HG02678 (cell line): ENCODE data around the gene SRSF5.
"Not testable (repeated sequence)": the region's sequence is repeated elsewhere in the genome, so short reads cannot be mapped to it uniquely, and the experiment has no call there.

ENCODE experiments used
- ATAC-seq: cut with Tn5 transposase; IDR thresholded peaks from one replicate; pipeline ENCODE4 v1.9.1; 2021; ENCODE audit warnings: mild to moderate bottlenecking, moderate library complexity; ENCODE audit not compliant: unreplicated experiment

Gene SRSF5

GRCh38 chr14:69766984-69767368 is at the start of gene SRSF5:
SRSF5 (plus strand) TSS chr14:69767142; CDS start chr14:69768157, 1,015 bp downstream.
- peak; percentile 73 for ATAC-seq

- ATAC-seq, result not testable (repeated sequence)
These were observed 48.3 kb upstream of the SRSF5 start for GRCh38 chr14:69718614-69719013.

DNA sequence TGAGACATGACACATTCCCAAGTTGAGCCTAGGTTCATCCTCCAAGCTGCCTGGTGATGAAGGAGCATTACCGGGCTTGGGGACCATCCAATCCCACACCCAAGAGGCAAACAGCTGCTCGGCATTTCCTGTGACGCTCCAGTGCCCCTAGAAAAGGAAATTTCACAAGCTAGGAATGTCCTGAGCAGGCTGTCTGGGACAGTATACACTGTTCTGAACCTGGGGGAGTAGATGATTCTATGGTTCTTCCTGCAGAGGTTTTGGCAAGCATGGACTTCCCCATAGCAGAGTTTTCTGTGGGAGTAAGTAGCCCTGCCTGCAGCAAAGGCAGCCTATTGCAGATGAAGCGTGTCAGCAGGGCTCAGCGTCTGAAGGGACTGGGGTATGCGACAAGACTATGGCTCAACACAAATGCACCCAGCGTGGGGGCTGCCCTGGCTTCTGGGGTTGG is 47.4 kb upstream of the SRSF5 start:
- no peak for ATAC-seq

GRCh38 chr14:69720912-69721311 is 46.0 kb upstream of the SRSF5 start:
- ATAC-seq, result no peak

DNA sequence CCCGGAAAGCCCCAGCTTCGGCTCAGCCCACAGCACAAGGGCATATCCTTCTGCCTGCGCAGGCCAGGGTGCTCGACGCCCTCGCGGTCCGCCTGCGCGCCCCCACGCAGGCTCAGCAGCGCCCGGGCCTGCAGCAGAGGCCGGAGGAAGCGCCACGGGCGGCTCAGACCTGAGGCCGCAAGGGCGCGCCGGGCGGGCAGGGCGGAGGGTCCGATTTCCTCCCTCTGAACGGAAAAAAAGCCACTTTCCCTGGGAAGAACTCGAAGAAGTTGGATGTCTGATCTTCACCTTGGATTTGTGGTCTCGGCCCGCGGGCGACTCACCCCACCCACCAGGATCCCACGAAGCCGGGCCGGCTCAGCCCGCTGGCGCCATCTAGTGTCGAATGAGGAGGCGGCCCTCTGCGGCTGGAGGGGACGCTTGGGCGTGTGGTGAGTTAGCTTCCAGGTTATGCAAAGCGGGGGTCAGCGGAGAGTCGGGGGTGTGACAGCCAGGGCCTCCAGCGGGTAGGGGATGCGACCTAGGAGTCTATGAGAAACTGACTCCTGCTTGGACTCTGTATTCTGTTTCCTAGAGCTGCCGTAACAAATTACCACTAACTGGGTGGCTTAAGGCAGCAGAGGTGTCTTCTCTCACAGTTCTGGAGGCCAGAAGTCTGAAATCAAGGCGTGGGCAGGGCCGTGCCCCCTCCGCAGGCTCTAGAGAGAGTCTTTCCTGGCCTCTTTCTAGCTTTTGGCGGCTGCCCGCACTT is 40.0 kb upstream of the SRSF5 start:
- ATAC-seq, result peak; percentile 87

GRCh38 chr14:69727860-69728259 is 39.1 kb upstream of the SRSF5 start:
- no peak for ATAC-seq

- ATAC-seq, result not testable (repeated sequence)
These were observed 34.9 kb upstream of the SRSF5 start for GRCh38 chr14:69731919-69732598.

GRCh38 chr14:69736405-69736804 is 30.5 kb upstream of the SRSF5 start:
- ATAC-seq, result not testable (repeated sequence)

- no peak for ATAC-seq
These were observed 25.9 kb upstream of the SRSF5 start for GRCh38 chr14:69741055-69741454.

GRCh38 chr14:69749956-69750355 is 17.0 kb upstream of the SRSF5 start:
- no peak for ATAC-seq

DNA sequence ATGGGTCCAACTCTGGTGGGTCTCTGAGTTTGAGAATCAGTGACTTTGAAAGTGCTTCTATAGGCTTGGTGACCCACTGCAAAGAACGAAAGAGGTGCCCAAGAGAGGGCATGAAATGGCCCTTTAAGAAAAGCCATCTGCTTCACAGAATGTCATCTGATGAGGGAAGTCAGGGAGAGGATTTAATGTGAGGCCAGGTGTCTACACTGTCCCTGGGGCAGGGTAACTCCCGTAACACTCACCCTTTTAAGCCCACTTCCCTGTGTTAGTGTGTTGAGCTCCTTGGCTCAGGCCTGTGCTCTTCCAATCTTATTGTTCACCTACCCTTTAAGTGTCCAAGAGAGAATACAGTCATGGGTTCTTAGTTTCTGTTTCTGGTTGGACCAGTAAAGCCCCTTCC is 16.4 kb upstream of the SRSF5 start:
- ATAC-seq, result no peak

DNA sequence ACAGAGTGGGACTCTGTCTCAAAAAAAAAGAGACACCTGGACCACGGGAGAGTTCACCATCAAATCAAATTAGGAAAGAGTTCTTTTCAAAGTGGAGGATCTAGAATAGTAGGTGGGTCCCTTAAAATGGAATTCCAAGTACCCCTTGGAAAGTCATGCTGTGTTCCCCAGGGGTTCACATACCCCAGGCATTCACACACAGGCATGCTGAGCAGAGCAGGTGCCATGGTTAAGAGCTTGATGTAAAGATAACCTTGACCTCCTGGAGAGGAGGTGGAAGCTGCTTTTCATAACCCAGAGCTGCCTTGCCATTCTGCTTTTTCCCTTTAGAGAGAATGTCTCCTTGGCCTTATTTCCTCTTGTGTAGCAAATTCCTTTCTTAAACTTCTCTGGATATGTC is 14.2 kb upstream of the SRSF5 start:
- ATAC-seq, result no peak

DNA sequence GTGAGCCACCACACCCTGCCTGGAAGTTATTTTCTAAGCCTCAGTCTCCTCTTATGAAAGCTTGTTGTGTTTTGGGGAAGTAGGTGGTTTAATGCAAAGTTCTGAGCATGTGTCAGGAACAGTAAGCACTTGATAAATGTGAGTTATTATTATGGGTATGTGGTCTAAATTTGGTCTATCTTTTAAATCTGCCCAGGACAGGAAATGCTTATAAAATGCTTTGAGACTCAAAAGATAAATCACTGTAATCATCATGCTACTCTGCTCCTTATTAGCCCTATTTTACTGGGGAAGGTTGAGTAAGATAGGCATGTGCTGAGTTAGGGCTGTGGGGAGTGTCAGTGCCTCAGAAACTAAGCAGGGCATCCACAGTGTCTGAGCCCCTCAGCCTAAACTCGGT is 13.1 kb upstream of the SRSF5 start:
- ATAC-seq, result no peak

- no peak for ATAC-seq
These were observed 12.5 kb upstream of the SRSF5 start for GRCh38 chr14:69754487-69754886.

DNA sequence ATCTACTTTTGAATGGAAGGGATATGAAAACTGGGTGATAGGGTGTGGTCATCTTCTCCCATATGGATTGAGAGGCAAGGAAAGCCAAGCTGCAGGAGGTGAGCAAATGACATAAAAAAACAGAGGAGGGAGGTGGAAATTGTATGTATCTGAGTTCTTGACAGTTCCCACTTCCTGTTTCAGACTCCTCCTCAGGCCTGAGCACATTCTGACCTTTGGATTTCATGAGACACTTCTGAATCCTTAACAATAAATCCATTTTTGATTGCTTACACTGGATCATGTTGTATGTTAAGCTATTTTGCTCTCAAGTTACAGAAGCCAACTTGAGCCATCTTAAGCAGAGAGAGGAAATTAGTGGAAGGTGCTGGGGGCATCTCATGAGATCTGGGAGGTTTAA is 11.6 kb upstream of the SRSF5 start:
- ATAC-seq, result no peak

GRCh38 chr14:69755784-69756183 is 11.2 kb upstream of the SRSF5 start:
- no peak for ATAC-seq

GRCh38 chr14:69756298-69756697 is 10.6 kb upstream of the SRSF5 start:
- no peak for ATAC-seq

- ATAC-seq, result no peak
These were observed 6.1 kb upstream of the SRSF5 start for GRCh38 chr14:69760810-69761209.

GRCh38 chr14:69763761-69764510 is 3.0 kb upstream of the SRSF5 start:
- no peak for ATAC-seq

GRCh38 chr14:69767369-69767999 is 542 bp downstream of the SRSF5 start:
- ATAC-seq, result peak; percentile 73

DNA sequence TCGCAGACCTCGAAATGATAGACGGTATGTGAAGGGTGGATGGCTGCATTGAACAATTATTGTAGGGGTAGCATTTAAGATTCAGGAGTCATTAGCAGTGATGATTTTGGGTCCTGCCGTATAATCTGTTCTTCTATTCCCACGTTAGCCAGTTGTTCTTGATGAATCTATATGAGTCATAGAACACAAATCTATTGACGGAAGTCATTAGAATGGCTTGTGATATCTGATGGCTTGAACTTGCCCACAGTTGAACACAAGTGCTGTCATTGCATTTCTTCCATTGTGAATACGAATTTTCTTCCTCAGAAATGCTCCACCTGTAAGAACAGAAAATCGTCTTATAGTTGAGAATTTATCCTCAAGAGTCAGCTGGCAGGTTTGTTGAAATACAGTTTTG is 1.9 kb downstream of the SRSF5 start:
- no peak for ATAC-seq
